ENCODE data around the gene OR10A3. TPM values are rescaled to one million over a fixed set of nuclear protein-coding genes. Genes with fewer than 3 reads are reported as not detected.

Gene OR10A3
- total RNA-seq, 1 experiment from 2014 or later, result not detected

DNA sequence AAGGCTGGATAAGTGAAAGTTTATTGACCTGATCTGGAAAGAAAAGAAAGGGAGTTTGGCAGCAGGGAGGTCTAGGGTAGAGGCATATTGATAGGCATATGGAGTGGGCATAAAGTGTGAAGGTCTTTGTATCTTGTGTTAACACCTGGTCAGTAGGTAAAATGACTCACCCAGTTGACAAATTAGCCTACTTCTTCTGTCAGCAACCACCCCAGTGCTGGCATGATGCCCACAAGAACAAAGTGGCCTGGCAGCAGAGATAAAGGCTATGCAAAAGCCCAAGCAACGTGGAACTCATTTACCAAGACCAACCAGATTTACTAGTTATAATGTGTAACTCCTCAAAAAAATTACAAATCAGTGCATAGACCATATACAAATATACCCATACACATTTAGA lies 4.9 kb downstream of the OR10A3 start:
- Histone ChIP-seq H3K27me3 (replicated peaks; ENCODE audit: insufficient read depth, low read depth, low read length, poor library complexity) (peaks cover 15% of the 10 kb centered on the region), H3K27ac (ENCODE audit: low read depth, low read length, poor library complexity, severe bottlenecking) (no peak overlapping the region), H3K9me3 (ENCODE audit: low read depth, low read length, poor library complexity, severe bottlenecking) (no peaks in the 10 kb centered on the region), H3K36me3 (ENCODE audit: insufficient read depth, low read length, poor library complexity, severe bottlenecking) (no peaks in the 10 kb centered on the region), H3K4me1 (ENCODE audit: insufficient read depth, low read length, poor library complexity, severe bottlenecking) (no peaks in the 10 kb centered on the region), H3K4me3 (ENCODE audit: low read depth, low read length, poor library complexity, severe bottlenecking) (no peak overlapping the region)
- CTCF ChIA-PET, result no interaction called here
- intact Hi-C loops (cut with micrococcal nuclease; ENCODE audit: unreplicated experiment), result no loop called here
- no peak for TF ChIP-seq EZH2 (IDR thresholded peaks at IDR 0.05; ENCODE audit: borderline replicate concordance, low read depth, low read length, poor library complexity, severe bottlenecking)
- TF ChIP-seq, protein P1, sequence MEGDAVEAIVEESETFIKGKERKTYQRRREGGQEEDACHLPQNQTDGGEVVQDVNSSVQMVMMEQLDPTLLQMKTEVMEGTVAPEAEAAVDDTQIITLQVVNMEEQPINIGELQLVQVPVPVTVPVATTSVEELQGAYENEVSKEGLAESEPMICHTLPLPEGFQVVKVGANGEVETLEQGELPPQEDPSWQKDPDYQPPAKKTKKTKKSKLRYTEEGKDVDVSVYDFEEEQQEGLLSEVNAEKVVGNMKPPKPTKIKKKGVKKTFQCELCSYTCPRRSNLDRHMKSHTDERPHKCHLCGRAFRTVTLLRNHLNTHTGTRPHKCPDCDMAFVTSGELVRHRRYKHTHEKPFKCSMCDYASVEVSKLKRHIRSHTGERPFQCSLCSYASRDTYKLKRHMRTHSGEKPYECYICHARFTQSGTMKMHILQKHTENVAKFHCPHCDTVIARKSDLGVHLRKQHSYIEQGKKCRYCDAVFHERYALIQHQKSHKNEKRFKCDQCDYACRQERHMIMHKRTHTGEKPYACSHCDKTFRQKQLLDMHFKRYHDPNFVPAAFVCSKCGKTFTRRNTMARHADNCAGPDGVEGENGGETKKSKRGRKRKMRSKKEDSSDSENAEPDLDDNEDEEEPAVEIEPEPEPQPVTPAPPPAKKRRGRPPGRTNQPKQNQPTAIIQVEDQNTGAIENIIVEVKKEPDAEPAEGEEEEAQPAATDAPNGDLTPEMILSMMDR (conservative IDR thresholded peaks at IDR 0.05; ENCODE audit: low read depth, low read length), result no peak
- DNase-seq (ENCODE audit: low spot score), result no peak
- POLR2A ChIA-PET (ENCODE audit: low non-redundant PET), result no interaction called here
- BruUV-seq (replicated peaks), result no TSS peak

DNA sequence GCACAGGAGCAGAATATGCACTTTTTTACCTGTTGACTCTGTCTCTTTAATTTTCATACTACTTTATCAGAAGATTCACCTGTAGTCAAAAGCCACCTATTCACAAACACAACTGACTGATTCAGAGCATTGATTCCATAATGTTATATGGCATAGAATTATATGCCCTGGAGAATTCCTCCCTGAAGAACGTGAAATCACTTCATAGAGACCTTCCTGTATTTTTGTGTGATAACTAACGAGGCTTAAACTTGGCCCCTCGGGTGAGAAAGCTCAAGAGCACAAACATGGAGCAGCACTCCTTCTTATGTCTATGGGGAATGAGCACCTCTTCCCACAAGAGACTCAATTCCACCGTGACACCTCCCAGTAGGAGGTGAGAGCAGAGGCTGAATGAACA lies 10.3 kb downstream of the OR10A3 start, which contains the start of gene OR10A6:
OR10A6 (minus strand) TSS at position 101 of the 400 bp plus-strand sequence. CDS start 2,606 bp downstream, outside the sequence.
- no TSS peak for BruUV-seq (replicated peaks)
- DNase-seq (ENCODE audit: low spot score), result no peak
- intact Hi-C loops (cut with micrococcal nuclease; ENCODE audit: unreplicated experiment), result no loop called here
- POLR2A ChIA-PET (ENCODE audit: low non-redundant PET), result no interaction called here
- Histone ChIP-seq H3K9me3 (ENCODE audit: low read depth, low read length, poor library complexity, severe bottlenecking) (no peaks in the 10 kb centered on the region), H3K4me1 (ENCODE audit: insufficient read depth, low read length, poor library complexity, severe bottlenecking) (no peaks in the 10 kb centered on the region), H3K36me3 (ENCODE audit: insufficient read depth, low read length, poor library complexity, severe bottlenecking) (no peaks in the 10 kb centered on the region), H3K4me3 (ENCODE audit: low read depth, low read length, poor library complexity, severe bottlenecking) (no peak within 1 kb of the TSS), H3K27me3 (replicated peaks; ENCODE audit: insufficient read depth, low read depth, low read length, poor library complexity) (no peaks in the 10 kb centered on the region), H3K27ac (ENCODE audit: low read depth, low read length, poor library complexity, severe bottlenecking) (no peak within 1 kb of the TSS)
- CTCF ChIA-PET, result no interaction called here
- TF ChIP-seq, protein P1 (conservative IDR thresholded peaks at IDR 0.05; ENCODE audit: low read depth, low read length), result no peak
- TF ChIP-seq EZH2 (IDR thresholded peaks at IDR 0.05; ENCODE audit: borderline replicate concordance, low read depth, low read length, poor library complexity, severe bottlenecking), result no peak

DNA sequence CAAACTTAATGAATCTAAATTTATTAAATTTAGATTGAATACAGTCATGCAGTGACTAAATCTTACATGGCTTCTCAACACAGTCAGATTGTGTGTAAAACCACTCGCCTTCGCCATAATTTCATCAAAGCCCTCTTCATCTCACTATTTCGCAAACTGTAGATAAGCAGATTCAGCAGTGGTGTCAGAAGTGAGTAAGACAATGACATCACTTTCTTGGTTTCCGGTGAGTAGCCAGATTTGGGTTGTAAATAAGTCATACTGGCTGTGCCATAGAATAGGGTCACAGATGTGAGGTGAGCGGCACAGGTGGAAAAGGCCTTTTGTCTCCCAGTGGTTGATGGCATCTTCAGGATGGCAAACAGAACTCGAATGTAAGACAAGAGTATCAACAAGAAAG lies 13.9 kb downstream of the OR10A3 start:
- no TSS peak for BruUV-seq (replicated peaks)
- no peaks in the 10 kb centered on the region for H3K27me3 ChIP-seq (replicated peaks; ENCODE audit: insufficient read depth, low read depth, low read length, poor library complexity)
- no peak overlapping the region for H3K4me3 ChIP-seq (ENCODE audit: low read depth, low read length, poor library complexity, severe bottlenecking)
- TF ChIP-seq EZH2 (IDR thresholded peaks at IDR 0.05; ENCODE audit: borderline replicate concordance, low read depth, low read length, poor library complexity, severe bottlenecking), result no peak
- TF ChIP-seq, protein P1 (conservative IDR thresholded peaks at IDR 0.05; ENCODE audit: low read depth, low read length), result no peak
- no peak overlapping the region for H3K27ac ChIP-seq (ENCODE audit: low read depth, low read length, poor library complexity, severe bottlenecking)
- H3K4me1 ChIP-seq (ENCODE audit: insufficient read depth, low read length, poor library complexity, severe bottlenecking), result no peaks in the 10 kb centered on the region
- ChIA-PET POLR2A (ENCODE audit: low non-redundant PET) (no interaction called here), CTCF (no interaction called here)
- no peaks in the 10 kb centered on the region for H3K36me3 ChIP-seq (ENCODE audit: insufficient read depth, low read length, poor library complexity, severe bottlenecking)
- DNase-seq (ENCODE audit: low spot score), result no peak
- no peaks in the 10 kb centered on the region for H3K9me3 ChIP-seq (ENCODE audit: low read depth, low read length, poor library complexity, severe bottlenecking)
- intact Hi-C loops (cut with micrococcal nuclease; ENCODE audit: unreplicated experiment), result no loop called here

All from A673 (cell line).